ENCODE results near the gene FGFR2.

The FGFR2 gene

DNA sequence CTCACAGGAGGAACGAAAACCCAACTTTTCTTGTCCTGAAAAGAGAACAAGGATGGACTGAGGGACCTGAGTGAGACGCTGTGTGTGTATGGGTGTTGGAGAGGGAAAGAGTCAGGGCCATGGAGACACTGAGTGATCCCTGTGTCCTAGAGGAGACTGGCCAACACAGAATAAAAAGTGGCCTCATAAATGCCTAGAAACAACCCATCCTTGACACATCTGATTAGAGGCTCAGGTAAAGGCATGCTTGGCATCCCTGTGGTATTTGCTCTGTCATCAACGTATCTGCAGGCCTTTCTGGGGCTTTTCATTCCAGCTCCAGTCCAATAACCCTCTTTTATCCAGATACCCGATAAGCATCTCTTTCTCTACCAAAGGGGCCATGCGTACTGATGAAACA is 86.3 kb downstream of the FGFR2 start:
- Histone ChIP-seq H3K9me3 (ENCODE audit: insufficient read depth, low read depth, low read length) (no peaks in the 10 kb centered on the region), H3K4me1 (ENCODE audit: insufficient read depth, low read length) (0 out of 2 replicates have a peak, but pooled peaks cover 11% of the 10 kb centered on the region), H3K27me3 (ENCODE audit: insufficient read depth, low read length) (no peaks in the 10 kb centered on the region), H3K9ac (ENCODE audit: low read depth, low read length) (no peak overlapping the region), H3K4me3 (ENCODE audit: low read length) (no peak overlapping the region), H3K36me3 (ENCODE audit: insufficient read depth, low read depth, low read length) (peaks cover 87% of the 10 kb centered on the region), H3K27ac (ENCODE audit: low read length) (no peak overlapping the region)

- Histone ChIP-seq H3K27me3 (ENCODE audit: insufficient read depth, low read length) (no peaks in the 10 kb centered on the region), H3K27ac (ENCODE audit: low read length) (no peak overlapping the region), H3K9ac (ENCODE audit: low read depth, low read length) (no peak overlapping the region), H3K36me3 (ENCODE audit: insufficient read depth, low read depth, low read length) (peaks cover 87% of the 10 kb centered on the region), H3K4me1 (ENCODE audit: insufficient read depth, low read length) (0 out of 2 replicates have a peak, but pooled peaks cover 11% of the 10 kb centered on the region), H3K4me3 (ENCODE audit: low read length) (no peak overlapping the region), H3K9me3 (ENCODE audit: insufficient read depth, low read depth, low read length) (no peaks in the 10 kb centered on the region)
Measured at GRCh38 chr10:121511460-121511859, 86.8 kb downstream of the FGFR2 start.

DNA sequence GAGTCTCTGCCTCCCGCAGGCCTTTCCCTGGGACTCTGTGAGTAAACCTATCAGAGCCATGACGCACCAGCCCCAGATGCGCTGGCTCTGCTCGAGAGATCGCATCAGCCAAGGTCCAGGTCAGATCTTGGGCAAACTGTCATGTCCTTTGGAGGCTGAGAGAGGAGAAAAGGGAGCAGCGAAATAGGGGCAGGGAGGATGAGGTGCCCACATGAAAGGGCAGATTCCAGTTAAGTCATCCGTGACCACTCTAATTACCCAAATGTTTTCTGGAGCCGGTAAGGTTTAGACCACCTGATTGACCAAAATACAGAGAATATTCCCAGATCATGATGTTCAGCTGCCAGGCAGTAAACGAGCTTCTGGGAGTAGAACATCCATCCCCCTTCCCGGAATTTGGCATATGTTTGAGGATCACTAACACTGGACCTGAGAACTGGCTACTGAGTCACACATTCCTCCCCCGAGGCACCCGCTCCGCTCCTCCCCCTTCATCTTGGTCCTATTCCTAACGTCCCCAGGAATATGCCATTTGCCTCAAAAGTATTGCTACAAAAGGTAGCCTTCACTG is 88.0 kb downstream of the FGFR2 start:
- no peak overlapping the region for H3K9ac ChIP-seq (ENCODE audit: low read depth, low read length)
- no peaks in the 10 kb centered on the region for H3K9me3 ChIP-seq (ENCODE audit: insufficient read depth, low read depth, low read length)
- H3K4me1 ChIP-seq (ENCODE audit: insufficient read depth, low read length): 0 out of 2 replicates have a peak, but pooled peaks cover 11% of the 10 kb centered on the region
- no peak overlapping the region for H3K4me3 ChIP-seq (ENCODE audit: low read length)
- peaks cover 87% of the 10 kb centered on the region for H3K36me3 ChIP-seq (ENCODE audit: insufficient read depth, low read depth, low read length)
- no peak overlapping the region for H3K27ac ChIP-seq (ENCODE audit: low read length)
- no peaks in the 10 kb centered on the region for H3K27me3 ChIP-seq (ENCODE audit: insufficient read depth, low read length)

DNA sequence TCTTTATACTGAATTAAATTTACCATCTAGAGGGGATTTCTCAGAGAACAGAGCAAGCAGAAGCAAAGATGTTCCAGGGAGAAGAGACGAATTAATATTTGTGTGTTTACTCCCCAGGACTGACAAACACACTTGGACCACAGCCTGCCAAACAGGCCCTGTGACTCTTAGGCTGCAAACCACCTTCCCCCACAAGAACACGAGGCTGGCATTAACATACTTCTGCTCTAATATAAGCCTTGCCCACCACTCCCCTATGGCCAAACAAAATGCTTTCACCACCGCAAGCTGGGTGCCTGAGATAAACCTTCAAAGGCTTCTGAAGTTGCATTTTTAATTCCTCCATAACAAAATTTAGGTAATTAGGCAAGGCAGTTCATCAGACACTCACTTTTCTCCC is 88.4 kb downstream of the FGFR2 start:
- H3K4me1 ChIP-seq (ENCODE audit: insufficient read depth, low read length): 0 out of 2 replicates have a peak, but pooled peaks cover 11% of the 10 kb centered on the region
- no peak overlapping the region for H3K4me3 ChIP-seq (ENCODE audit: low read length)
- peaks cover 87% of the 10 kb centered on the region for H3K36me3 ChIP-seq (ENCODE audit: insufficient read depth, low read depth, low read length)
- H3K27me3 ChIP-seq (ENCODE audit: insufficient read depth, low read length): no peaks in the 10 kb centered on the region
- no peaks in the 10 kb centered on the region for H3K9me3 ChIP-seq (ENCODE audit: insufficient read depth, low read depth, low read length)
- no peak overlapping the region for H3K27ac ChIP-seq (ENCODE audit: low read length)
- no peak overlapping the region for H3K9ac ChIP-seq (ENCODE audit: low read depth, low read length)

DNA sequence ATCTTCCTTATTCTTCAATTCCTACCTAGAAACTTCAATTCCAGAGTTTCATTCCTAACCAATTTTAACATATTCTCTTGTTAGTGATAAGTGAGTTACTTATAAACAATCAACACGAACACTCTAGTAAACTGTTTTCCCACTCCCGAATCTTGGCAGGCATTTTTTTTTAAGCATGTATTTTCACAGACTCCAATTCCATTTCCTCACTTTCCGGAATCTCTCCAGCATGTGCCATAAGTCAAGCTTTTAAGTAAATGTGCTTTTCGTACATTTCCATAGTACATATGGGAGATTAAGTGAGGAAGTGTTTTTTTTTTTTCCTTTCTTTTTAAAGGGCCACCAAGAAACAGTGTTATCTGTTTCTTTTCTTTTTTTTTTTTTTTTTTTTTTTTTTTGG is 89.1 kb downstream of the FGFR2 start:
- Histone ChIP-seq H3K27me3 (ENCODE audit: insufficient read depth, low read length) (no peaks in the 10 kb centered on the region), H3K9ac (ENCODE audit: low read depth, low read length) (no peak overlapping the region), H3K4me3 (ENCODE audit: low read length) (no peak overlapping the region), H3K9me3 (ENCODE audit: insufficient read depth, low read depth, low read length) (no peaks in the 10 kb centered on the region), H3K27ac (ENCODE audit: low read length) (no peak overlapping the region), H3K36me3 (ENCODE audit: insufficient read depth, low read depth, low read length) (peaks cover 87% of the 10 kb centered on the region), H3K4me1 (ENCODE audit: insufficient read depth, low read length) (0 out of 2 replicates have a peak, but pooled peaks cover 7% of the 10 kb centered on the region)

DNA sequence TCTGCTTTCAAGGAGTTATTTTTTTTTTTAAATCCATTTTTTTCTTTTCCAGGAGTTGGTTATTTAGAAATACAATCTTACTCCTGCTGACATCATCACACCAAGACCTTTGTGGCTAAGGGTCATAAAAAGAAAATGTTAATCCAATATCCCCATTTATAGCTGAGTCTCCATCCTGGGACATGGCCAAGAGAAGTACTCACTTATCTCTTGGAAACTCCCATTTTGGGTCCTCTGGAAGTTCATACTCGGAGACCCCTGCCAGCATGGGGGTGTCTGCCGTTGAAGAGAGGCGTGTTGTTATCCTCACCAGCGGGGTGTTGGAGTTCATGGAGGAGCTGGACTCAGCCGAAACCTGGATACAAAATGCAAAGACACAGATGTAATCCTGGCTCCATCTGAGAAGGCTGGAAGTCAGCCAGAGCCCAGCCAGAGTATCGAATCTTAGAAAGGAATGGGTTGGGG is 94.6 kb downstream of the FGFR2 start:
- Histone ChIP-seq H3K27me3 (ENCODE audit: insufficient read depth, low read length) (no peaks in the 10 kb centered on the region), H3K27ac (ENCODE audit: low read length) (no peak overlapping the region), H3K4me1 (ENCODE audit: insufficient read depth, low read length) (no peaks in the 10 kb centered on the region), H3K4me3 (ENCODE audit: low read length) (no peak overlapping the region), H3K36me3 (ENCODE audit: insufficient read depth, low read depth, low read length) (peaks cover 98% of the 10 kb centered on the region), H3K9me3 (ENCODE audit: insufficient read depth, low read depth, low read length) (no peaks in the 10 kb centered on the region), H3K9ac (ENCODE audit: low read depth, low read length) (no peak overlapping the region)

DNA sequence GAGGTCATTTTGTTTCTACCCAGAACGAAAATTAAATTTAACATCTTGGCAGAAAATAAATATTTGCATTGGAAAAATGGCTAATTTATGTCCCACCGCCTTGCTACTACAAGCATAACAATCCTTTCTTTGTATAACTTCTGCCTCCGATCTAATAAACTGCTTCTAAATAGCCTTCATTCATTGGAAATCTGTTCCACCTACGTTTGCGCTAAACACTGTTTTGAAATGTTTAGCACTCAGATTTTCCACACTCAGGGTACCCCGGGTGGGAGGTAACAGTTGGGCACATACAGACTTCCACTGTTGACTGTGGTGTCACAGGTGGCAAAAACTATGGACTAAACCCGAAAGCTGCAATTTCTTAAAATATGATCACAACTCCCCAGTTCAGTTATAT is 96.4 kb downstream of the FGFR2 start:
- H3K36me3 ChIP-seq (ENCODE audit: insufficient read depth, low read depth, low read length): peaks cover 98% of the 10 kb centered on the region
- H3K27me3 ChIP-seq (ENCODE audit: insufficient read depth, low read length): no peaks in the 10 kb centered on the region
- H3K9me3 ChIP-seq (ENCODE audit: insufficient read depth, low read depth, low read length): no peaks in the 10 kb centered on the region
- H3K4me1 ChIP-seq (ENCODE audit: insufficient read depth, low read length): no peaks in the 10 kb centered on the region
- H3K9ac ChIP-seq (ENCODE audit: low read depth, low read length): no peak overlapping the region
- H3K27ac ChIP-seq (ENCODE audit: low read length): no peak overlapping the region
- H3K4me3 ChIP-seq (ENCODE audit: low read length): no peak overlapping the region

DNA sequence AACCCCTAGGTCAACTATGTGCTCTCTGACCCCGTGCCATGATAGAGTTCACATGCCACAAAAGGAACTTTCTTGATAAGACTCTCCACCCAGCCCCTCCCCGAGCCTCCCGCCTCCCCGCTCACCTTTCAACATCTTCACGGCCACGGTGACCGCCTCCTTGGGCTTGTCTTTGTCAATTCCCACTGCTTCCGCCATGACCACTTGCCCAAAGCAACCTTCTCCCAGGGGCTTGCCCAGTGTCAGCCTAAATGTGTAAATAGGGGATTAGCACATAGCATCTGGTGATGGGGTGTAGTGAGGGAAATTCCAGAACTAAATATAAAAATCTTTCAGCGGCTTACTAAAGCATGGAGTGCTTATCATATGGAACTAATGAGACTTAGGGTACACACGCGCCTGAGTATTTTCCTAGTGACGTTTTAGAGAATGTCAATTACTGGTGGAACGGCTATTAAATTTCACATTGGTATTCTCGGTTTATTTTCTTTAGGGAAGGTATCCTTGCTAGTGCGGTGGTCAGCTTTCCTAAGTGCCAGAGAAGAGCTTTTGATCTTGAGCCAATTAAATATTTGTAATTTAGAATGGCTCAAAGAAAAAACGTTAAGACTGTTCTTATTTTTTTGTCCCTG is 97.4 kb downstream of the FGFR2 start:
- H3K9ac ChIP-seq (ENCODE audit: low read depth, low read length): no peak overlapping the region
- no peaks in the 10 kb centered on the region for H3K4me1 ChIP-seq (ENCODE audit: insufficient read depth, low read length)
- no peak overlapping the region for H3K4me3 ChIP-seq (ENCODE audit: low read length)
- no peak overlapping the region for H3K27ac ChIP-seq (ENCODE audit: low read length)
- no peaks in the 10 kb centered on the region for H3K9me3 ChIP-seq (ENCODE audit: insufficient read depth, low read depth, low read length)
- H3K36me3 ChIP-seq (ENCODE audit: insufficient read depth, low read depth, low read length): peaks cover 100% of the 10 kb centered on the region
- H3K27me3 ChIP-seq (ENCODE audit: insufficient read depth, low read length): no peaks in the 10 kb centered on the region

DNA sequence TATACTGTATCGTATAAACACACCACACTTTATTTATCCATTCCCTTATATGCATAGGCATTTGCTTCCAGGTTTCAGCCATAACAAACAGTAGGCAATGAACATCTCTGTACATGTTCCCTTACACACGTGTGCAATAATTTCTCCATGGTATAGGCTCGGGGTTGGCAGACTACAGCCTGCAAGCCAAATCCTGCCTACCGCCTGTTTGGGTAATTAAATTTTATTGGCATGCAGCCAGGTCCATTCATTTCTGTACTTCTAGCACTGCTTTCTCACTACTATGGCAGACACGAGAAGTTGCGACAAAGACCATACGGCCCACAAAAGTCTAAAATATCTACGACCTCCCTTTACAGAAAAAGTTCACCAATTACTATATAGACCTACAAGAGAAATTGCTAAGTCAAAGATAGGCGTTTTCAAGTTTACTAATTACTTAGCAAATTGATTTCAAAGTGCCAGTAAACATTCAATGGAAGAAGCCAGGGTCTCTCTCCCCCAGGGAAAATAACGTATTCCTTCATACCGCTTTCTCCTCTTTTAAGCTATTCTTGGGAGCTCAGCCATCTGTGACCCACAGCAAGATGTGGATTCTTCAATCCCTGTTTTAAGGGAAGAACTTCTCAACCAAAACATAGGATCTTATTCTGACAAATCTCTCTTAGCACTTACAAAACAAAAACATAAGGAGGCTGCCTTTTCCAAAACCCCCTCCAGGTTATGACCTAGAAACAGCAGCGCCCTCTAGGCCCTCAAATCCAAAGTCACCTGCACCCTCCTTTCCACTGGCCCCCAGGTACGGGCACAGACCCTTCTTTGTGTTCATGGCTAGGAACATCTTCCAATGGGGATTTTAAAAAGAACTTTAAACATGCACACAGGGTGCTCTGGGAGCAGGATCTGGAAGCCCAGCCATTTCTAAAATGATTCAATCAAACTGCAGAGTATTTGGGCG is 100.5 kb downstream of the FGFR2 start:
- Histone ChIP-seq H3K4me3 (ENCODE audit: low read length) (no peak overlapping the region), H3K36me3 (ENCODE audit: insufficient read depth, low read depth, low read length) (peaks cover 100% of the 10 kb centered on the region), H3K27me3 (ENCODE audit: insufficient read depth, low read length) (no peaks in the 10 kb centered on the region), H3K9ac (ENCODE audit: low read depth, low read length) (no peak overlapping the region), H3K27ac (ENCODE audit: low read length) (no peak overlapping the region), H3K9me3 (ENCODE audit: insufficient read depth, low read depth, low read length) (no peaks in the 10 kb centered on the region), H3K4me1 (ENCODE audit: insufficient read depth, low read length) (no peaks in the 10 kb centered on the region)

GRCh38 chr10:121495719-121496118 is 102.5 kb downstream of the FGFR2 start:
- Histone ChIP-seq H3K27ac (ENCODE audit: low read length) (no peak overlapping the region), H3K4me3 (ENCODE audit: low read length) (no peak overlapping the region), H3K36me3 (ENCODE audit: insufficient read depth, low read depth, low read length) (peaks cover 99% of the 10 kb centered on the region)

DNA sequence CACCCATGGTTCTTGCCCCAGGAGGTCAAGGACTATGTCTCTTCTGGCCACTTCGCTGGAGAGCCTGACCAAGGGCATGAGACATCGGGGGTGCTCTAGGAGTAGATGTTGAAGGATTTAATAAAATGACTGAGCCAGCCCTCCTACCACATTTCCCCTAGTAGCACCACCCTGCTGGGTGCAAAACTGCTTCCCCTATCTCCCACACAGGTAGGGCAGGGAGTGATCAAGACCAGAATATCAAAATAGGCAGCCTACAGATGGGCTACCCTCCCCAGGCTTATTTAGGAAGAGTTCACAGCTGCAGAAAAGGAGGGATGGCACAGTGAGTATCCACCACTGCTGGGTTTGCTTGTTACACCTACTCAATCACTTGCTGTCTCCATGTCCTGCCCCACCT is 103.9 kb downstream of the FGFR2 start:
- peaks cover 96% of the 10 kb centered on the region for H3K36me3 ChIP-seq (ENCODE audit: insufficient read depth, low read depth, low read length)
- H3K4me3 ChIP-seq (ENCODE audit: low read length): no peak overlapping the region
- H3K27me3 ChIP-seq (ENCODE audit: insufficient read depth, low read length): no peaks in the 10 kb centered on the region
- no peaks in the 10 kb centered on the region for H3K9me3 ChIP-seq (ENCODE audit: insufficient read depth, low read depth, low read length)
- no peak overlapping the region for H3K27ac ChIP-seq (ENCODE audit: low read length)
- H3K9ac ChIP-seq (ENCODE audit: low read depth, low read length): no peak overlapping the region
- no peaks in the 10 kb centered on the region for H3K4me1 ChIP-seq (ENCODE audit: insufficient read depth, low read length)

More at GRCh38 chr10:121495719-121496118, 102.5 kb downstream of the FGFR2 start:
- Histone ChIP-seq H3K27me3 (ENCODE audit: insufficient read depth, low read length) (no peaks in the 10 kb centered on the region), H3K9ac (ENCODE audit: low read depth, low read length) (no peak overlapping the region), H3K9me3 (ENCODE audit: insufficient read depth, low read depth, low read length) (no peaks in the 10 kb centered on the region), H3K4me1 (ENCODE audit: insufficient read depth, low read length) (no peaks in the 10 kb centered on the region)
